ENCODE measurements around the gene CRYAB.

The CRYAB gene

DNA sequence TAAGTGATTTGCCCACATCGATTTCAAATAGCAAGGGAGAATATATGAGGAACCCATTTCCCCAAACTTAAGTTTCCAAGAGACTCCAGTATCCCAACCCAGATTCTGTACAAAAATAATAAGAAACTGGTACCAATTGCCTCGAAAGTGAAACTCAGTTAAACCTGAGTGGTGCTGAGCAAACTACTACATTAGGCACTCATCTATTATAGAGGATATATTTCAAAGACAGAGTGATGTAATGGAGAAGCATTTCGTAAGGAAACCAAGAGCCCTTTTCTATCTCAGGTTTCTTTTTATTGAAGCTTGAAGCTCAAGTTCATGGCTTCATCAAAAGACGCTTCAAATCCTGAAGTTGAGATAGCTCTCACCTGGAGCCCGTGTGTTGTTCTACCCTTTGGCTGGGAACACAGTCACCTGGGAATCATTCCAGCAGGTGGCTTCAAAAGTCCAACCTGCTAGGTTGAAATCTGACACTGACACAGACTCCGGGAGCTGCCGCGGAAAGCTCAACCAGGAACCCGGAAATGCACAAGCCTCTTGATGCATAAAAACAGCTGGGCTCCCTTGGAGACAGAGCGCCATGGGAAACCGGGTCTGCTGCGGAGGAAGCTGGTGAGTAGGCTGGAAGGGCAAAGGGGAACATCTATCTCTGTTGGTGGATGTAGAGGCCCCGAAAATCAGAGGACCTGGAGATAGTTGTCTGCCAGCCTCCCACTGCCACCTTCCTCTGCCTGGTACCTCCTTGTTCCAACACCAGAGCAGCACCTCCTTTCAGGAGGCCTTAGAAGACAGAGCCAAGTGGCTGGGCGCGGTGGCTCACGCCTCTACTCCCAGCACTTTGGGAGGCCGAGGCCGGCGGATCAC, 7.1 kb upstream of the CRYAB start, which contains the start of gene C11orf52:
TSS of gene C11orf52 (plus strand) at position 524 of the 867 bp plus-strand sequence. CDS start at position 584, 60 bp downstream.
- H3K27ac ChIP-seq (ENCODE audit: low read length), result peak within 1 kb of the TSS; percentile 33
- peaks cover 0 to 9% of the 10 kb centered on the region in 2 donors for H3K36me3 ChIP-seq (ENCODE audit: control insufficient read depth in 1 of 2, insufficient read depth in 2 of 2, low read length in 2 of 2)
- H3K9me3 ChIP-seq (ENCODE audit: control insufficient read depth in 1 of 2, low read length in 2 of 2), result no peaks in the 10 kb centered on the region
- peak within 1 kb of the TSS in 1 of 2 donors; percentile 4 for H3K4me3 ChIP-seq (ENCODE audit: low read depth in 1 of 2, low read length in 2 of 2)
- H3K27me3 ChIP-seq (ENCODE audit: low read depth, low read length), result no peaks in the 10 kb centered on the region
- H3K4me1 ChIP-seq (ENCODE audit: control insufficient read depth in 1 of 2, insufficient read depth in 2 of 2, low read length in 2 of 2), result peaks cover 8 to 15% of the 10 kb centered on the region in 2 donors

- no peaks in the 10 kb centered on the region for H3K27me3 ChIP-seq (ENCODE audit: low read depth, low read length)
- no peak overlapping the region for H3K4me3 ChIP-seq (ENCODE audit: low read depth in 1 of 2, low read length in 2 of 2)
- no peaks in the 10 kb centered on the region for H3K9me3 ChIP-seq (ENCODE audit: control insufficient read depth in 1 of 2, low read length in 2 of 2)
- H3K27ac ChIP-seq (ENCODE audit: low read length), result no peak overlapping the region
- H3K36me3 ChIP-seq (ENCODE audit: control insufficient read depth in 1 of 2, insufficient read depth in 2 of 2, low read length in 2 of 2), result peaks cover 0 to 8% of the 10 kb centered on the region in 2 donors
- H3K4me1 ChIP-seq (ENCODE audit: control insufficient read depth in 1 of 2, insufficient read depth in 2 of 2, low read length in 2 of 2), result peaks cover under 1 to 14% of the 10 kb centered on the region in 2 donors
Measured at GRCh38 chr11:111917788-111918187, 6.2 kb upstream of the CRYAB start.

GRCh38 chr11:111917312-111917711, 5.7 kb upstream of the CRYAB start:
- H3K27ac ChIP-seq (ENCODE audit: low read length), result no peak overlapping the region
- no peaks in the 10 kb centered on the region for H3K9me3 ChIP-seq (ENCODE audit: control insufficient read depth in 1 of 2, low read length in 2 of 2)
- peaks cover 0 to 9% of the 10 kb centered on the region in 2 donors for H3K4me1 ChIP-seq (ENCODE audit: control insufficient read depth in 1 of 2, insufficient read depth in 2 of 2, low read length in 2 of 2)
- H3K4me3 ChIP-seq (ENCODE audit: low read depth in 1 of 2, low read length in 2 of 2), result no peak overlapping the region
- H3K27me3 ChIP-seq (ENCODE audit: low read depth, low read length), result no peaks in the 10 kb centered on the region
- H3K36me3 ChIP-seq (ENCODE audit: control insufficient read depth in 1 of 2, insufficient read depth in 2 of 2, low read length in 2 of 2), result peaks cover 0 to 11% of the 10 kb centered on the region in 2 donors

DNA sequence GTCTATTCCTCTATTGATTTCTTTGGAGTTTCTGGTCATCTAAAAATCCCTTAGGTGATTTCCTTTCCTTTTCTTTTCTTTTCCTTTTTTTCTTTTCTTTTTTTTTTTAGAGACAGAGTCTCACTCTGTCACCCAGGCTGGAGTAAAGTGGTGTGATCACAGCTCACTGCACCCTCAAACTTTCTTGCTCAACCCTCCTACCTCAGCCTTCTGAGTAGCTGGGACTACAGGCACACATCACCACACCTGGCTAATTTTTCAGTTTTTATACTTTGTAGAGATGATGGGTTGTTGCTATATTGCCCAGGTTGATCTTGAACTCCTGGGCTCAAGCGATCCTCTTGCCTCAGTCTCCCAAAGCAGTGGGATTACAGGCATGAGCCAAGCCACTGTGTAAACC, 5.2 kb upstream of the CRYAB start:
- no peak overlapping the region for H3K4me3 ChIP-seq (ENCODE audit: low read depth in 1 of 2, low read length in 2 of 2)
- no peaks in the 10 kb centered on the region for H3K27me3 ChIP-seq (ENCODE audit: low read depth, low read length)
- H3K36me3 ChIP-seq (ENCODE audit: control insufficient read depth in 1 of 2, insufficient read depth in 2 of 2, low read length in 2 of 2), result peaks cover 0 to 16% of the 10 kb centered on the region in 2 donors
- no peaks in the 10 kb centered on the region for H3K9me3 ChIP-seq (ENCODE audit: control insufficient read depth in 1 of 2, low read length in 2 of 2)
- H3K4me1 ChIP-seq (ENCODE audit: control insufficient read depth in 1 of 2, insufficient read depth in 2 of 2, low read length in 2 of 2), result peaks cover 0 to 7% of the 10 kb centered on the region in 2 donors
- no peak overlapping the region for H3K27ac ChIP-seq (ENCODE audit: low read length)

DNA sequence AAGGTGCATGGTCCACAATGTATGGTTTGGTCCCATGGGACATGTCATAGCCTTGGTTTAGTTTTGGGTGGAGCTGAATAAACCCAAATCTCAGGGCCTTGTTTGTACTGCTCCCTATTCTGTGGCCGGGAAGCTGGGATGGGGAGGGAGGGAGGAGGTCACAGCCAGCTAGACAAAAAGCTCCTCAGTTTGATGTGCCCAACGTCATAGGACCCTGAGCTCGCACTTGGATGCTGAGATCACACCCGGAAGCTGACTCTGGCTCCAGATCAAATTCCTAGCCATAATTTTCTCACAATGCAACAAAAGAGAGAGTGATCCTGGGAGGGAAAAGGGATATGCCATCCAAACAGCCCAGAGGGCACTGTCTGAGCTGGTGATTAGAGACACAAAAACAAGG, 2.4 kb upstream of the CRYAB start:
- H3K36me3 ChIP-seq (ENCODE audit: control insufficient read depth in 1 of 2, insufficient read depth in 2 of 2, low read length in 2 of 2), result peaks cover 4 to 26% of the 10 kb centered on the region in 2 donors
- peaks cover 0 to 20% of the 10 kb centered on the region in 2 donors for H3K4me1 ChIP-seq (ENCODE audit: control insufficient read depth in 1 of 2, insufficient read depth in 2 of 2, low read length in 2 of 2)
- H3K9me3 ChIP-seq (ENCODE audit: control insufficient read depth in 1 of 2, low read length in 2 of 2), result no peaks in the 10 kb centered on the region
- H3K4me3 ChIP-seq (ENCODE audit: low read depth in 1 of 2, low read length in 2 of 2), result peak overlapping the region; percentile 60
- peak overlapping the region; percentile 85 for H3K27ac ChIP-seq (ENCODE audit: low read length)
- H3K27me3 ChIP-seq (ENCODE audit: low read depth, low read length), result no peaks in the 10 kb centered on the region

DNA sequence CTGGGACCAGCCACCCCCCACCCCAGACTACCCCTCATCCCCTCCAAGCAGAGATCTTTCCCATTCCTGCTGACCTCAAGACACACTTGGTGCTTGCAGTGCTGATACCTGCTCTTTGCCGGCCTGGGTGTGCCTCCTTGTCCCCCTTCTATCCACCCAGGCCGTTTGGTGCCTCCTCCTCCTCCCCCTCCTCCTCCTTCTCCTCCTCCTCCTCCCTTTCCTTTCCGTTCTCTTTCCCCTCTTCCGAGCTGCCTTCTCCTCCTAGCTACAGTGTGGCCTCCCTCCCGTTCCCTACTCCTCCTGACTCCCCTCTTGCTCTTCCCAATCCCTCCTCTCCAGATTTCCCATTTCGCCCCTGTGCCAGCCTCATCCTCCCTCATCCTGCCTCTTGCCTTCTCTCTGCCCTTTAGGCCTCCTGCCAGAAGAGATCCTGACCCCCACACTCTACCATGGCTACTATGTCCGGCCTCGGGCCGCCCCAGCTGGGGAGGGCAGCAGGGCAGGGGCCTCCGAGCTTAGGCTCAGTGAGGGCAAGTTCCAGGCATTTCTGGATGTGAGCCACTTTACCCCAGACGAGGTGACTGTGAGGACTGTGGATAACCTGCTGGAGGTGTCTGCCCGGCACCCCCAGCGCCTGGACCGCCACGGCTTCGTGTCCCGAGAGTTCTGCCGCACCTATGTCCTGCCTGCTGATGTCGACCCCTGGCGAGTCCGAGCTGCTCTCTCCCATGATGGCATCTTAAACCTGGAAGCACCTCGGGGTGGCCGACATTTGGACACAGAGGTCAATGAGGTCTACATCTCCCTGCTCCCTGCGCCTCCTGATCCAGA, 1.7 kb upstream of the CRYAB start:
- Histone ChIP-seq H3K4me3 (ENCODE audit: low read depth in 1 of 2, low read length in 2 of 2) (peak overlapping the region; percentile 60), H3K4me1 (ENCODE audit: control insufficient read depth in 1 of 2, insufficient read depth in 2 of 2, low read length in 2 of 2) (peaks cover 0 to 20% of the 10 kb centered on the region in 2 donors)

GRCh38 chr11:111912535-111912934, 965 bp upstream of the CRYAB start, which contains the start of gene HSPB2:
Gene HSPB2, plus strand, starts transcription at chr11:111912734. Its CDS starts 96 bp downstream, at chr11:111912830.
- no peaks in the 10 kb centered on the region for H3K27me3 ChIP-seq (ENCODE audit: low read depth, low read length)
- H3K4me1 ChIP-seq (ENCODE audit: control insufficient read depth in 1 of 2, insufficient read depth in 2 of 2, low read length in 2 of 2), result peaks cover 0 to 20% of the 10 kb centered on the region in 2 donors
- H3K27ac ChIP-seq (ENCODE audit: low read length), result peak within 1 kb of the TSS; percentile 94
- peaks cover 4 to 39% of the 10 kb centered on the region in 2 donors for H3K36me3 ChIP-seq (ENCODE audit: control insufficient read depth in 1 of 2, insufficient read depth in 2 of 2, low read length in 2 of 2)
- H3K9me3 ChIP-seq (ENCODE audit: control insufficient read depth in 1 of 2, low read length in 2 of 2), result no peaks in the 10 kb centered on the region
- peak within 1 kb of the TSS; percentile 60 for H3K4me3 ChIP-seq (ENCODE audit: low read depth in 1 of 2, low read length in 2 of 2)

More for the DNA sequence above, 1.7 kb upstream of the CRYAB start:
- Histone ChIP-seq H3K27ac (ENCODE audit: low read length) (peak overlapping the region; percentile 85), H3K9me3 (ENCODE audit: control insufficient read depth in 1 of 2, low read length in 2 of 2) (no peaks in the 10 kb centered on the region), H3K36me3 (ENCODE audit: control insufficient read depth in 1 of 2, insufficient read depth in 2 of 2, low read length in 2 of 2) (peaks cover 4 to 32% of the 10 kb centered on the region in 2 donors), H3K27me3 (ENCODE audit: low read depth, low read length) (no peaks in the 10 kb centered on the region)

DNA sequence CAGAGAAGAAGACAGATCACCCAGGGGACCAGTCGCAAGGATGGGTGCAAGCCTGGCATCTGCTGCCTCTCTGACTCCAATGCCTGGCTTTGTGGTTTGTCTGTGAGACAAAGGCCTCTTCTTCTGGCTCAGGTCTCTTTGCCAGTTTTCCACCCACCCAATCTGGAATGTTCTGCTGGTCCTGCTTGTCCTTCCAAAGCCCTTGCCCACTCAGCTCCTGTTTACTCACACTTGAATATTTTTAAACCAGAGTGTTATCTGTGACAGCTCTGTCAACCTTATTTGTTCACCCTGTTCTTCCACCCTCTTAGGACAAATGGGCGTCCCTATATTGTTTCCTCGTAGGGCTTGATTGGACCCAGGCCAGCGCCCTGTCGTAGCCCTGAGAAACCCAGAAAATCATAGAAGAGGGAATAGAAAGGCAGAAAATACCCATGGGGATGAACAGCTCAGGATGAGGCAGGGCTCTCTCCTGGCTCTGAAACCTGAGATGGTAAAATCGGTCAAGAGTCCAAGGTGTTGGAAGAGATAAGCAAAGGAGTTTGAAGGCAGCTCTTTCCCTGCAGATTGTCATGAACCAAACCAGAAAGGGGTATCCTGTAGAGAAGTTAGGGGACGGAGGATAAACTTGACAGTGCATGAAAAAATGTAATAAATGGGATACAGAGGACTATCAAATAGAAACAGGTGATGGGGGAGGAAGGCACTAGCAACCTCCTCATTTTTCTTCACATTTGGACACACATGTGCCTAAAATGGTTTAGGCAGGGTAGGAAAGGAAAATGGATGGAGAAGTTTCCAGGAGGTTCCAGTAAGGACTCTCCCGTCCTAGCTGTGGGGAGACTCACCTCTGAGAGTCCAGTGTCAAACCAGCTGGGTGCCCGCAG, 651 bp downstream of the CRYAB start:
- H3K27me3 ChIP-seq (ENCODE audit: low read depth, low read length), result no peaks in the 10 kb centered on the region
- H3K4me1 ChIP-seq (ENCODE audit: control insufficient read depth in 1 of 2, insufficient read depth in 2 of 2, low read length in 2 of 2), result peaks cover 0 to 20% of the 10 kb centered on the region in 2 donors
- H3K9me3 ChIP-seq (ENCODE audit: control insufficient read depth in 1 of 2, low read length in 2 of 2), result no peaks in the 10 kb centered on the region
- H3K27ac ChIP-seq (ENCODE audit: low read length), result peak overlapping the region; percentile 94
- H3K4me3 ChIP-seq (ENCODE audit: low read depth in 1 of 2, low read length in 2 of 2), result peak overlapping the region; percentile 57 to 60
- peaks cover 4 to 39% of the 10 kb centered on the region in 2 donors for H3K36me3 ChIP-seq (ENCODE audit: control insufficient read depth in 1 of 2, insufficient read depth in 2 of 2, low read length in 2 of 2)

- Histone ChIP-seq H3K4me1 (ENCODE audit: control insufficient read depth in 1 of 2, insufficient read depth in 2 of 2, low read length in 2 of 2) (peaks cover 0 to 17% of the 10 kb centered on the region in 2 donors), H3K9me3 (ENCODE audit: control insufficient read depth in 1 of 2, low read length in 2 of 2) (no peaks in the 10 kb centered on the region), H3K27ac (ENCODE audit: low read length) (peak overlapping the region; percentile 94), H3K4me3 (ENCODE audit: low read depth in 1 of 2, low read length in 2 of 2) (peak overlapping the region; percentile 57 to 60), H3K36me3 (ENCODE audit: control insufficient read depth in 1 of 2, insufficient read depth in 2 of 2, low read length in 2 of 2) (peaks cover 4 to 39% of the 10 kb centered on the region in 2 donors), H3K27me3 (ENCODE audit: low read depth, low read length) (no peaks in the 10 kb centered on the region)
Measured at GRCh38 chr11:111909378-111909777, 2.2 kb downstream of the CRYAB start.

DNA sequence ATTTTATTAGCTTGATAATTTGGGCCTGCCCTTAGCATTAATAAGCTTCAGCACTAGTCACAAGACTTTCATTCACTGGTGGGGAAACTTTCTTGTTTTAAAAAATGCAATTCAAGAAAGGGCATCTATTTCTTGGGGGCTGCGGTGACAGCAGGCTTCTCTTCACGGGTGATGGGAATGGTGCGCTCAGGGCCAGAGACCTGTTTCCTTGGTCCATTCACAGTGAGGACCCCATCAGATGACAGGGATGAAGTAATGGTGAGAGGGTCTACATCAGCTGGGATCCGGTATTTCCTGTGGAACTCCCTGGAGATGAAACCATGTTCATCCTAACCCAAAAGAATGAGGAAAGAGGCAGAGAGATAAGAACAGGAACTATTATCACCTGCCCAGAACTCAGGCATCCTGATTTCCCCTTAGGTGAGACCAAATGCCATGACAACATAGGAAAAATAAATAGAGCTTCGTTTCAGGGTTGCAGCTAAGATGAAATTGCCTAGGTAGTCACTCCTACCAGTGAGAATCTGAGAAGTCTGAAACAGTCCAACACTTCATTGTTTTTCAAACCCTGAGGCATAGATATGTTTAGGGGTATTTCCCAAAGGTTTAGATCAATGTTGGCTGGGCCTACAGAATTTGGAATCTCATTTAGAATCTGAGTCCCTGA, 2.8 kb downstream of the CRYAB start:
- Histone ChIP-seq H3K27ac (ENCODE audit: low read length) (peak overlapping the region; percentile 94), H3K36me3 (ENCODE audit: control insufficient read depth in 1 of 2, insufficient read depth in 2 of 2, low read length in 2 of 2) (peaks cover 4 to 38% of the 10 kb centered on the region in 2 donors), H3K27me3 (ENCODE audit: low read depth, low read length) (no peaks in the 10 kb centered on the region), H3K9me3 (ENCODE audit: control insufficient read depth in 1 of 2, low read length in 2 of 2) (no peaks in the 10 kb centered on the region), H3K4me1 (ENCODE audit: control insufficient read depth in 1 of 2, insufficient read depth in 2 of 2, low read length in 2 of 2) (peaks cover 0 to 14% of the 10 kb centered on the region in 2 donors), H3K4me3 (ENCODE audit: low read depth in 1 of 2, low read length in 2 of 2) (peak overlapping the region in 1 of 2 donors; percentile 60)

Data from muscle layer of duodenum (tissue), 2 donors.